T-helper 1 cell treated with Interleukin-12 subunit alpha and Interleukin-12 subunit beta and Interleukin-4 antibody, amounts not matched to agents 30 μg/mL and 1 μg/mL, for 36 hours (primary cell): Measurements from ENCODE around the gene DCAF16.
A peak's percentile ranks its signal among the peaks of the same experiment; 100 is the strongest.

ENCODE experiments used
- H3K27ac Mint-ChIP-seq: one replicate; pipeline ENCODE4 v1.8.0; 2021; ENCODE audit warnings: mild to moderate bottlenecking, mixed read lengths
- H3K27me3 Mint-ChIP-seq: one replicate; pipeline ENCODE4 v1.8.0; 2021; ENCODE audit warnings: low read depth, mixed read lengths
- H3K36me3 Mint-ChIP-seq: one replicate; pipeline ENCODE4 v1.8.0; 2021; ENCODE audit warnings: low read depth, mixed read lengths
- H3K4me1 Mint-ChIP-seq: one replicate; pipeline ENCODE4 v1.8.0; 2021; ENCODE audit warnings: low read depth, mixed read lengths
- H3K4me3 Mint-ChIP-seq: one replicate; pipeline ENCODE4 v1.8.0; 2021; ENCODE audit warnings: mild to moderate bottlenecking, moderate library complexity, mixed read lengths
- H3K9me3 Mint-ChIP-seq: one replicate; pipeline ENCODE4 v1.8.0; 2021; ENCODE audit warnings: mixed read lengths

DCAF16 gene

GRCh38 chr4:17807446-17807845 lies 3.1 kb downstream of the DCAF16 start:
- Mint-ChIP-seq H3K27me3 (no peaks in the 10 kb centered on the region), H3K4me3 (peak overlapping the region; percentile 97), H3K36me3 (peaks cover 36% of the 10 kb centered on the region), H3K27ac (no peak overlapping the region), H3K9me3 (no peaks in the 10 kb centered on the region), H3K4me1 (peaks cover 43% of the 10 kb centered on the region)

- no peaks in the 10 kb centered on the region for H3K27me3 Mint-ChIP-seq
- peak overlapping the region; percentile 39 for H3K27ac Mint-ChIP-seq
- H3K4me1 Mint-ChIP-seq: peaks cover 45% of the 10 kb centered on the region
- H3K9me3 Mint-ChIP-seq: no peaks in the 10 kb centered on the region
- H3K36me3 Mint-ChIP-seq: peaks cover 34% of the 10 kb centered on the region
- H3K4me3 Mint-ChIP-seq: no peak overlapping the region
Observed at GRCh38 chr4:17805580-17806155, 4.9 kb downstream of the DCAF16 start.

- no peaks in the 10 kb centered on the region for H3K27me3 Mint-ChIP-seq
- H3K27ac Mint-ChIP-seq: no peak overlapping the region
- no peak overlapping the region for H3K4me3 Mint-ChIP-seq
- peaks cover 13% of the 10 kb centered on the region for H3K4me1 Mint-ChIP-seq
- no peaks in the 10 kb centered on the region for H3K9me3 Mint-ChIP-seq
- H3K36me3 Mint-ChIP-seq: peaks cover 30% of the 10 kb centered on the region
Observed at GRCh38 chr4:17797808-17798207, 12.7 kb downstream of the DCAF16 start.

- H3K4me1 Mint-ChIP-seq: peaks cover 2% of the 10 kb centered on the region
- peaks cover 33% of the 10 kb centered on the region for H3K36me3 Mint-ChIP-seq
- no peak overlapping the region for H3K4me3 Mint-ChIP-seq
- no peaks in the 10 kb centered on the region for H3K27me3 Mint-ChIP-seq
- H3K9me3 Mint-ChIP-seq: no peaks in the 10 kb centered on the region
- H3K27ac Mint-ChIP-seq: no peak overlapping the region
Observed at GRCh38 chr4:17794730-17795129, 15.8 kb downstream of the DCAF16 start.

- Mint-ChIP-seq H3K27ac (no peak overlapping the region), H3K4me3 (no peak overlapping the region), H3K9me3 (no peaks in the 10 kb centered on the region), H3K36me3 (peaks cover 20% of the 10 kb centered on the region), H3K27me3 (no peaks in the 10 kb centered on the region), H3K4me1 (peaks cover 6% of the 10 kb centered on the region)
Observed at GRCh38 chr4:17788956-17789355, 21.6 kb downstream of the DCAF16 start.

GRCh38 chr4:17787315-17787714 lies 23.2 kb downstream of the DCAF16 start:
- peaks cover 14% of the 10 kb centered on the region for H3K36me3 Mint-ChIP-seq
- H3K4me3 Mint-ChIP-seq: no peak overlapping the region

GRCh38 chr4:17786567-17786966 lies 24.0 kb downstream of the DCAF16 start:
- Mint-ChIP-seq H3K27ac (no peak overlapping the region), H3K9me3 (no peaks in the 10 kb centered on the region), H3K36me3 (peaks cover 8% of the 10 kb centered on the region), H3K4me3 (no peak overlapping the region), H3K4me1 (peaks cover 11% of the 10 kb centered on the region), H3K27me3 (peaks cover 18% of the 10 kb centered on the region)

More at GRCh38 chr4:17787315-17787714, 23.2 kb downstream of the DCAF16 start:
- peaks cover 11% of the 10 kb centered on the region for H3K27me3 Mint-ChIP-seq
- H3K9me3 Mint-ChIP-seq: no peaks in the 10 kb centered on the region
- no peak overlapping the region for H3K27ac Mint-ChIP-seq
- H3K4me1 Mint-ChIP-seq: peaks cover 6% of the 10 kb centered on the region

GRCh38 chr4:17785858-17786257 lies 24.7 kb downstream of the DCAF16 start:
- no peak overlapping the region for H3K27ac Mint-ChIP-seq
- peaks cover 21% of the 10 kb centered on the region for H3K27me3 Mint-ChIP-seq
- peaks cover 11% of the 10 kb centered on the region for H3K4me1 Mint-ChIP-seq
- no peaks in the 10 kb centered on the region for H3K9me3 Mint-ChIP-seq
- no peak overlapping the region for H3K4me3 Mint-ChIP-seq
- peaks cover 4% of the 10 kb centered on the region for H3K36me3 Mint-ChIP-seq

- no peaks in the 10 kb centered on the region for H3K36me3 Mint-ChIP-seq
- H3K9me3 Mint-ChIP-seq: no peaks in the 10 kb centered on the region
- H3K27ac Mint-ChIP-seq: no peak within 1 kb of the TSS
- peaks cover 55% of the 10 kb centered on the region for H3K27me3 Mint-ChIP-seq
- peak within 1 kb of the TSS; percentile 14 for H3K4me3 Mint-ChIP-seq
- H3K4me1 Mint-ChIP-seq: peaks cover 6% of the 10 kb centered on the region
Observed at GRCh38 chr4:17781300-17782287, 29.0 kb downstream of the DCAF16 start, which contains the start of gene FAM184B. Gene FAM184B, minus strand, starts transcription at chr4:17781621. Its CDS starts 322 bp downstream, at chr4:17781299.

GRCh38 chr4:17780501-17781299 lies 29.9 kb downstream of the DCAF16 start:
- H3K27ac Mint-ChIP-seq: no peak overlapping the region
- H3K9me3 Mint-ChIP-seq: no peaks in the 10 kb centered on the region
- H3K36me3 Mint-ChIP-seq: no peaks in the 10 kb centered on the region
- H3K27me3 Mint-ChIP-seq: peaks cover 56% of the 10 kb centered on the region
- H3K4me3 Mint-ChIP-seq: no peak overlapping the region
- H3K4me1 Mint-ChIP-seq: peaks cover 5% of the 10 kb centered on the region

- H3K27me3 Mint-ChIP-seq: peaks cover 54% of the 10 kb centered on the region
- H3K4me3 Mint-ChIP-seq: no peak overlapping the region
- H3K36me3 Mint-ChIP-seq: no peaks in the 10 kb centered on the region
- no peak overlapping the region for H3K27ac Mint-ChIP-seq
- H3K4me1 Mint-ChIP-seq: peaks cover 5% of the 10 kb centered on the region
- no peaks in the 10 kb centered on the region for H3K9me3 Mint-ChIP-seq
Observed at GRCh38 chr4:17778431-17778830, 32.1 kb downstream of the DCAF16 start.

GRCh38 chr4:17773135-17773698 lies 37.3 kb downstream of the DCAF16 start:
- Mint-ChIP-seq H3K36me3 (no peaks in the 10 kb centered on the region), H3K27ac (no peak overlapping the region), H3K27me3 (peaks cover 13% of the 10 kb centered on the region), H3K9me3 (no peaks in the 10 kb centered on the region), H3K4me3 (no peak overlapping the region), H3K4me1 (no peaks in the 10 kb centered on the region)

- no peaks in the 10 kb centered on the region for H3K4me1 Mint-ChIP-seq
- no peak overlapping the region for H3K4me3 Mint-ChIP-seq
- H3K9me3 Mint-ChIP-seq: no peaks in the 10 kb centered on the region
- H3K27ac Mint-ChIP-seq: no peak overlapping the region
- H3K36me3 Mint-ChIP-seq: no peaks in the 10 kb centered on the region
- H3K27me3 Mint-ChIP-seq: no peaks in the 10 kb centered on the region
Observed at GRCh38 chr4:17771284-17771908, 39.2 kb downstream of the DCAF16 start.

- Mint-ChIP-seq H3K4me1 (no peaks in the 10 kb centered on the region), H3K27ac (no peak overlapping the region), H3K27me3 (no peaks in the 10 kb centered on the region), H3K9me3 (no peaks in the 10 kb centered on the region), H3K36me3 (no peaks in the 10 kb centered on the region), H3K4me3 (no peak overlapping the region)
Observed at GRCh38 chr4:17770845-17771244, 39.7 kb downstream of the DCAF16 start.
